K562 (cell line): ENCODE measurements around the gene CYP11A1. TPM values are rescaled to one million over a fixed set of nuclear protein-coding genes. Genes with fewer than 3 reads are reported as not detected.

ENCODE experiments used
- ATAC-seq: fragments of 200-7000 bp; cut with Tn5 transposase; 3 replicates; pipeline ENCODE4 v1.9.1; 2020; ENCODE audit warnings: moderate library complexity
- BruUV-seq: library from RNA; stranded (reverse); fragments of 400-500 nt; replicated peaks from 2 replicates; lab custom pipeline; 2021; lab: Mats Ljungman, UMichigan
- CTCF ChIA-PET: fragments of 300-600 bp; formaldehyde crosslinking; extraction: SDS; loops from one replicate; lab custom pipeline; 2021; ENCODE audit warnings: low intra/inter-chr PET ratio; lab: Yijun Ruan, JAX
- POLR2A ChIA-PET: fragments of 300-600, 350-650 bp; sonication (Branson Sonifier 250); formaldehyde crosslinking; extraction: SDS; loops from one replicate; lab custom pipeline; 2021; ENCODE audit warnings: antibody characterized with exemption, inconsistent platforms; lab: Yijun Ruan, JAX
- DNase-seq, 4 experiments: peaks; one replicate each; pipeline versions ENCODE4 v3.0.0 to v3.0.0-alpha.2; 2011 to 2018; ENCODE audit warnings: low spot score in 3 of 4, mixed read lengths in 3 of 4; ENCODE audit errors: extremely low read depth in 1 of 4
- FAIRE-seq: peaks from 2 replicates; lab custom pipeline; 2011; peaks lifted over from hg19 to GRCh38; lab: Jason Lieb, UNC
- H2AFZ ChIP-seq: 2 replicates; pipeline ENCODE4 v1.6.0; 2011; ENCODE audit warnings: low read depth, low read length, control low read depth, inconsistent platforms
- H3K27ac ChIP-seq: fragments of 200-600 bp; 3 replicates; pipeline ENCODE4 v1.8.0; 2011; ENCODE audit warnings: low read depth, mild to moderate bottlenecking, control low read depth, inconsistent platforms, low read length, moderate library complexity, mixed read lengths; ENCODE audit errors: extremely low read depth
- H3K27me3 ChIP-seq, 2 experiments: fragments of 300-600 bp in 1 of 2; 2 replicates in 1 of 2; 3 replicates in 1 of 2; pipeline versions ENCODE4 v1.6.0 to v1.8.0; 2011; ENCODE audit warnings: inconsistent platforms in 2 of 2, low read length in 2 of 2, mild to moderate bottlenecking in 1 of 2, mixed read lengths in 1 of 2, moderate library complexity in 1 of 2; ENCODE audit not compliant: control insufficient read depth in 2 of 2, insufficient read depth in 2 of 2
- H3K36me3 ChIP-seq: fragments of 300-600 bp; 3 replicates; pipeline ENCODE4 v1.8.0; 2011; ENCODE audit warnings: mild to moderate bottlenecking, low read length, inconsistent platforms; ENCODE audit not compliant: control insufficient read depth, insufficient read depth
- H3K4me1 ChIP-seq, 2 experiments: fragments of 200-600 bp in 1 of 2; replicated peaks in 1 of 2; 2 replicates in 1 of 2; 3 replicates in 1 of 2; pipeline versions ENCODE4 v1.5.1 to v1.8.0; 2011; ENCODE audit warnings: inconsistent platforms in 2 of 2, low read length in 2 of 2, mild to moderate bottlenecking in 1 of 2, mixed read lengths in 1 of 2, moderate library complexity in 1 of 2; ENCODE audit not compliant: control insufficient read depth in 2 of 2, insufficient read depth in 2 of 2
- H3K4me2 ChIP-seq: 2 replicates; pipeline ENCODE4 v1.6.1; 2011; ENCODE audit warnings: low read length, control low read depth, inconsistent platforms, mixed read lengths; ENCODE audit not compliant: insufficient read depth
- H3K4me3 ChIP-seq: fragments of 200-600 bp; sonication (generic), shearing (Covaris generic); 2 replicates; pipeline ENCODE4 v1.5.1; 2016; ENCODE audit warnings: control low read depth, inconsistent platforms
- H3K79me2 ChIP-seq: fragments of 200-600 bp; 3 replicates; pipeline ENCODE4 v1.8.0; 2011; ENCODE audit warnings: low read length, inconsistent platforms; ENCODE audit not compliant: control insufficient read depth, insufficient read depth
- H3K9ac ChIP-seq, 2 experiments: 2 replicates each; pipeline versions ENCODE4 v1.6.0 to v1.6.1; 2011; ENCODE audit warnings: low read depth in 2 of 2, low read length in 2 of 2, control low read depth in 1 of 2, inconsistent platforms in 1 of 2, mild to moderate bottlenecking in 1 of 2, mixed read lengths in 1 of 2; ENCODE audit not compliant: insufficient read depth in 1 of 2
- H3K9me1 ChIP-seq: one replicate; pipeline ENCODE4 v1.6.0; 2011; ENCODE audit warnings: inconsistent platforms, mild to moderate bottlenecking, low read length, moderate library complexity; ENCODE audit not compliant: control insufficient read depth, insufficient read depth
- H3K9me3 ChIP-seq: replicated peaks from 2 replicates; pipeline ENCODE4 v1.5.1; 2011; ENCODE audit warnings: low read depth, low read length, inconsistent platforms; ENCODE audit not compliant: control insufficient read depth, insufficient read depth
- H4K20me1 ChIP-seq: replicated peaks from 2 replicates; pipeline ENCODE4 v1.6.1; 2011; ENCODE audit warnings: low read length, inconsistent platforms, mixed read lengths; ENCODE audit not compliant: control insufficient read depth, insufficient read depth
- BRD9 ChIP-seq: fragments of 450-650 bp; IDR thresholded peaks from 2 replicates; pipeline ENCODE4 v1.6.1; 2018; ENCODE audit warnings: low read depth; ENCODE audit not compliant: partially characterized antibody
- FOXA3 ChIP-seq, 2 experiments: fragments of 450-650 bp in 1 of 2; sonication (generic) in 1 of 2; formaldehyde crosslinking; IDR thresholded peaks in 1 of 2; conservative IDR thresholded peaks in 1 of 2; 2 replicates each; pipeline versions ENCODE4 v1.4.0 to v1.8.0; 2020 to 2022; ENCODE audit warnings: mild to moderate bottlenecking in 2 of 2, missing genetic modification reagents in 1 of 2
- KAT8 ChIP-seq: fragments of 450-650 bp; IDR thresholded peaks from 2 replicates; pipeline ENCODE4 v1.6.1; 2016; ENCODE audit warnings: low read depth, mild to moderate bottlenecking
- KLF1 ChIP-seq: fragments of 450-650 bp; IDR thresholded peaks from 2 replicates; pipeline ENCODE4 v1.6.1; 2016; ENCODE audit warnings: missing genetic modification characterization, missing compliant biosample characterization
- MECOM ChIP-seq: fragments of 250-450 bp; sonication (Bioruptor Pico); IDR thresholded peaks from 2 replicates; pipeline ENCODE4 v1.8.0; 2022; ENCODE audit warnings: inconsistent platforms
- SETDB1 ChIP-seq: IDR thresholded peaks from one replicate; pipeline ENCODE4 v1.6.1; 2012; ENCODE audit warnings: low read length, control low read depth, inconsistent platforms
- SIN3A ChIP-seq, 2 experiments: fragments of 150-350 bp in 1 of 2; IDR thresholded peaks; 2 replicates each; pipeline ENCODE4 v1.6.1; 2011 to 2016; ENCODE audit warnings: borderline replicate concordance in 2 of 2, low read depth in 2 of 2, low read length in 2 of 2, mild to moderate bottlenecking in 2 of 2, moderate library complexity in 2 of 2; ENCODE audit not compliant: control insufficient read depth in 1 of 2
- ZNF354B ChIP-seq: fragments of 250-450 bp; sonication (Bioruptor Pico); IDR thresholded peaks from 2 replicates; pipeline ENCODE4 v1.4.0; 2020
- ZNF695 ChIP-seq: fragments of 450-650 bp; formaldehyde crosslinking; IDR thresholded peaks from 2 replicates; pipeline ENCODE4 v1.4.0; 2020; ENCODE audit warnings: mild to moderate bottlenecking, moderate library complexity
- WGBS: fragments of 100-300 bp; shearing (Covaris generic); methylation state at CpG from one replicate; pipeline ENCODE4 v1.1.6; 2016; ENCODE audit warnings: low coverage, mixed read lengths; ENCODE audit not compliant: insufficient coverage; ENCODE audit errors: missing lambda C conversion rate; 5-methylcytosine and 5-hydroxymethylcytosine counted together
- in situ Hi-C: fragments of 300-500 bp; cut with MboI; formaldehyde crosslinking; loops from 4 replicates; pipeline ENCODE4 v1.15.0; 2018; ENCODE audit warnings: inconsistent platforms, mixed read lengths
- intact Hi-C: fragments of 100-400 bp; cut with micrococcal nuclease; formaldehyde crosslinking; loops from 2 replicates; pipeline ENCODE4 v1.14.2; 2022
- polyA plus RNA-seq, 8 experiments: library from polyadenylated mRNA; depleted of rRNA in 4 of 8; stranded (reverse) in 5 of 8; unstranded in 3 of 8; fragments of >200 nt; fragmentation: Nextera tagmentation in 2 of 8; fragmentation: Illumina TruSeq in 1 of 8; extraction: Ambion mirVana in 2 of 8; extraction: Trizol in 1 of 8; gene quantifications; 2 replicates each; pipeline versions ENCODE4 v1.2.1 to v1.2.3, GENCODE V29; 2011 to 2014; ENCODE audit warnings: inconsistent platforms in 1 of 8, missing spikeins in 1 of 8
- total RNA-seq, 7 experiments: library from RNA; depleted of rRNA in 6 of 7; stranded (reverse); fragments of >200 nt in 6 of 7; fragmentation: Illumina TruSeq in 2 of 7; extraction: Trizol in 2 of 7; gene quantifications; 2 replicates each; pipeline versions ENCODE4 v1.2.1 to v1.2.3, GENCODE V29; 2011 to 2021; ENCODE audit warnings: low replicate concordance in 1 of 7
- TF ChIP-seq, protein P1 (sequence below): fragments of 200-800 bp; sonication (Bioruptor generic); IDR thresholded peaks from 2 replicates; pipeline ENCODE4 v1.6.1; 2017; ENCODE audit warnings: missing genetic modification characterization, missing compliant biosample characterization
- TF ChIP-seq, protein P2 (sequence below): fragments of 250-450 bp; sonication (Bioruptor Pico); IDR thresholded peaks from 2 replicates; pipeline ENCODE4 v1.9.0; 2021; ENCODE audit warnings: mild to moderate bottlenecking, inconsistent platforms

Gene CYP11A1
- total and polyA plus RNA-seq, 9 of the 15 experiments (the other 6 are each of a cell fraction or from before 2014, with no cell fraction given), result 0.06 to 0.24 (median 0.10) TPM; not detected in 4

DNA sequence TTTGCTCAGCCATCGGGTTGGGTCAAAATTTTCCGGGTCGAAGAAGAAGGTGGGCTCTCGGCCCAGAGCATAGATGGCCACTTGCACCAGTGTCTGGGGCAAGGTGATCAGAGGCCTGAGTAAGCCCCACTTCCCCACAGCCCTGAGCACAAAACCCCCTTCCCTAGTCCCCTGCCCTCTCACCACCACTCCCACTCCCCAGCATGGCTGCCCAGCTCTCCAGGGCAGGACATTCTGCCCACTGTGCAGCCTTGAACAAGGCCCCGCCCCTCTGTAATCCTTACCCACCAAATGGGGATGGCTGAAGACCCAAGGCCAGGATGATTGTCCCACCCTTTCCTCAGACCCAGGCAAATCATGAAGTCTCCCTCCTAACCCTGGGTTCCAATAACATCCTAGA is 28.8 kb downstream of the CYP11A1 start (continued):
- no peak for TF ChIP-seq KLF1 (tag)
- TF ChIP-seq, protein P1, sequence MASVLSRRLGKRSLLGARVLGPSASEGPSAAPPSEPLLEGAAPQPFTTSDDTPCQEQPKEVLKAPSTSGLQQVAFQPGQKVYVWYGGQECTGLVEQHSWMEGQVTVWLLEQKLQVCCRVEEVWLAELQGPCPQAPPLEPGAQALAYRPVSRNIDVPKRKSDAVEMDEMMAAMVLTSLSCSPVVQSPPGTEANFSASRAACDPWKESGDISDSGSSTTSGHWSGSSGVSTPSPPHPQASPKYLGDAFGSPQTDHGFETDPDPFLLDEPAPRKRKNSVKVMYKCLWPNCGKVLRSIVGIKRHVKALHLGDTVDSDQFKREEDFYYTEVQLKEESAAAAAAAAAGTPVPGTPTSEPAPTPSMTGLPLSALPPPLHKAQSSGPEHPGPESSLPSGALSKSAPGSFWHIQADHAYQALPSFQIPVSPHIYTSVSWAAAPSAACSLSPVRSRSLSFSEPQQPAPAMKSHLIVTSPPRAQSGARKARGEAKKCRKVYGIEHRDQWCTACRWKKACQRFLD (CRISPR knock-in tag), result no peak

DNA sequence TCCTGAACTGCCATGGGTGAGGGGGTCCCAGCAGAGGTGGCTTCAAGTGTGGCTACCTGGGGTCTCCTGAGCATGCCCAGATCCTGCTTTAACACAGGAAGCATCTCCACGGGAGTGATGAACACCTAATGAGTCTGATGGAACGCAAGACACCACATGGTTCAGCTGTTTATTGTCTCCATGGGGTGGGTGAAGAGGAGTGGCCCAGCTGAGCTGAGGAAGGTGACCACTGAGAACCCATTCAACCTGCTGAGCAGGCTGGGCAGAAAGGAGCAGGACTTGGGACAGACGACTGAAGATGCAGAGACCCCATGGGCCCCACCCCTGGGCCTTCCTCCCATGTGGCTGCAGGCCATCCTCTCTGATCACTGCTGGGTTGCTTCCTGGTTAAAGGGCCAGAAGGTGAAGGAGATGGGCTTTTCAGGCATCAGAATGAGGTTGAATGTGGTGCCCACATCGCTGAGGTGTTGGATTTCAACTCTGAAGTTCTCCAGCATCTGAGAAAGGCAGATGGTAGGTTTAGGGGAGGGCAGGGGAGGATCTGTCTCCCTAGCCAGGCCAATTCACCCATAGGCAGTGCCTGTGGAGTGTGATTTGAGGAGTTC is 29.7 kb downstream of the CYP11A1 start:
- no peak overlapping the region for H3K4me3 ChIP-seq
- peaks cover 0 to 5% of the 10 kb centered on the region in 2 experiments; a peak in 2 of 5 replicates for H3K4me1 ChIP-seq
- H3K9me1 ChIP-seq, result peaks cover 2% of the 10 kb centered on the region
- CTCF ChIA-PET, result no interaction called here
- WGBS, result 4% methylated on average over 4 of the region's 4 CpGs
- TF ChIP-seq ZNF354B, result no peak
- no peak for TF ChIP-seq SETDB1
- no peak for TF ChIP-seq MECOM
- TF ChIP-seq KAT8, result no peak
- no peak for TF ChIP-seq SIN3A (IDR thresholded peaks at IDR 0.05; ENCODE audit: borderline replicate concordance in 2 of 2, control insufficient read depth in 1 of 2, low read depth in 2 of 2, low read length in 2 of 2)
- no peak for TF ChIP-seq ZNF695 (CRISPR knock-in tag)
- no peak for TF ChIP-seq FOXA3 (CRISPR knock-in tag; conservative IDR thresholded peaks at IDR 0.05 in 1 of 2, IDR thresholded peaks at IDR 0.05 in 1 of 2)
- TF ChIP-seq, protein P2, sequence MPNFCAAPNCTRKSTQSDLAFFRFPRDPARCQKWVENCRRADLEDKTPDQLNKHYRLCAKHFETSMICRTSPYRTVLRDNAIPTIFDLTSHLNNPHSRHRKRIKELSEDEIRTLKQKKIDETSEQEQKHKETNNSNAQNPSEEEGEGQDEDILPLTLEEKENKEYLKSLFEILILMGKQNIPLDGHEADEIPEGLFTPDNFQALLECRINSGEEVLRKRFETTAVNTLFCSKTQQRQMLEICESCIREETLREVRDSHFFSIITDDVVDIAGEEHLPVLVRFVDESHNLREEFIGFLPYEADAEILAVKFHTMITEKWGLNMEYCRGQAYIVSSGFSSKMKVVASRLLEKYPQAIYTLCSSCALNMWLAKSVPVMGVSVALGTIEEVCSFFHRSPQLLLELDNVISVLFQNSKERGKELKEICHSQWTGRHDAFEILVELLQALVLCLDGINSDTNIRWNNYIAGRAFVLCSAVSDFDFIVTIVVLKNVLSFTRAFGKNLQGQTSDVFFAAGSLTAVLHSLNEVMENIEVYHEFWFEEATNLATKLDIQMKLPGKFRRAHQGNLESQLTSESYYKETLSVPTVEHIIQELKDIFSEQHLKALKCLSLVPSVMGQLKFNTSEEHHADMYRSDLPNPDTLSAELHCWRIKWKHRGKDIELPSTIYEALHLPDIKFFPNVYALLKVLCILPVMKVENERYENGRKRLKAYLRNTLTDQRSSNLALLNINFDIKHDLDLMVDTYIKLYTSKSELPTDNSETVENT (CRISPR knock-in tag), result no peak
- no peak for TF ChIP-seq BRD9
- intact Hi-C loops, result no loop called here
- no peak overlapping the region for H2AFZ ChIP-seq
- ATAC-seq, result no peak
- FAIRE-seq, result no peak
- H3K9ac ChIP-seq, result no peak overlapping the region
- no peaks in the 10 kb centered on the region for H3K79me2 ChIP-seq
- H3K36me3 ChIP-seq, result no peaks in the 10 kb centered on the region
- no peak overlapping the region for H3K4me2 ChIP-seq
- H3K27ac ChIP-seq, result no peak overlapping the region
- H3K9me3 ChIP-seq, result no peaks in the 10 kb centered on the region
- in situ Hi-C loops, result loop anchor here (25.0 kb wide), 1 partner anchor 950 kb away; the partner anchor contains the start of gene GOLGA6D
- no TSS peak for BruUV-seq
- H3K27me3 ChIP-seq, result peaks cover 12 to 84% of the 10 kb centered on the region in 2 experiments
- no peak for DNase-seq
- H4K20me1 ChIP-seq, result peaks cover 9% of the 10 kb centered on the region
- POLR2A ChIA-PET, result no interaction called here
